ENCODE results near the gene GRM1.

DNA sequence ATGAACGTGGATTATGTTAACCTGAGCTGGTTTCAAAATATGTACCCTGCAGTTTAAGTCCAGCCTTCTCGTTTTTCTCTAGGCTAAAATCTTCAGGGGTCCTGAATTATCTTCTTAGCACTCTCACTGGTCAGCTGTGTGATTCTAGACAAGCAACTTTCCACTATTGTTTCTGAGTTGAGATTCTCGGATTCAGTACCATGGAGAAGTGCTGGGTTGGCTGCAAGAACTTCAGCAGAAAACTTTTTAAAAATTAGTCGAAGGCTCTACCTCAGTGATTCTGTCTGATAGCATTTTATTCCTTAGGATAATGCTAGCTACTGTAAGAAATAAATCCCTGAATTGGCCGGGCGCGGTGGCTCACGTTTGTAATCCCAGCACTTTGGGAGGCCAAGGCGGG is 173.7 kb downstream of the GRM1 start:
- TF ChIP-seq, protein P1, sequence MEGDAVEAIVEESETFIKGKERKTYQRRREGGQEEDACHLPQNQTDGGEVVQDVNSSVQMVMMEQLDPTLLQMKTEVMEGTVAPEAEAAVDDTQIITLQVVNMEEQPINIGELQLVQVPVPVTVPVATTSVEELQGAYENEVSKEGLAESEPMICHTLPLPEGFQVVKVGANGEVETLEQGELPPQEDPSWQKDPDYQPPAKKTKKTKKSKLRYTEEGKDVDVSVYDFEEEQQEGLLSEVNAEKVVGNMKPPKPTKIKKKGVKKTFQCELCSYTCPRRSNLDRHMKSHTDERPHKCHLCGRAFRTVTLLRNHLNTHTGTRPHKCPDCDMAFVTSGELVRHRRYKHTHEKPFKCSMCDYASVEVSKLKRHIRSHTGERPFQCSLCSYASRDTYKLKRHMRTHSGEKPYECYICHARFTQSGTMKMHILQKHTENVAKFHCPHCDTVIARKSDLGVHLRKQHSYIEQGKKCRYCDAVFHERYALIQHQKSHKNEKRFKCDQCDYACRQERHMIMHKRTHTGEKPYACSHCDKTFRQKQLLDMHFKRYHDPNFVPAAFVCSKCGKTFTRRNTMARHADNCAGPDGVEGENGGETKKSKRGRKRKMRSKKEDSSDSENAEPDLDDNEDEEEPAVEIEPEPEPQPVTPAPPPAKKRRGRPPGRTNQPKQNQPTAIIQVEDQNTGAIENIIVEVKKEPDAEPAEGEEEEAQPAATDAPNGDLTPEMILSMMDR (IDR thresholded peaks at IDR 0.05) = no peak
- TF ChIP-seq MAFK (IDR thresholded peaks at IDR 0.05; ENCODE audit: partially characterized antibody) (no peak), POLR2A (IDR thresholded peaks at IDR 0.05; ENCODE audit: low read length) (no peak), SREBF2 (IDR thresholded peaks at IDR 0.05) (no peak), CEBPB (IDR thresholded peaks at IDR 0.05) (no peak), EP300 (IDR thresholded peaks at IDR 0.05) (no peak), EHMT2 (IDR thresholded peaks at IDR 0.05; ENCODE audit: low read depth) (no peak)
- TF ChIP-seq, protein P2, sequence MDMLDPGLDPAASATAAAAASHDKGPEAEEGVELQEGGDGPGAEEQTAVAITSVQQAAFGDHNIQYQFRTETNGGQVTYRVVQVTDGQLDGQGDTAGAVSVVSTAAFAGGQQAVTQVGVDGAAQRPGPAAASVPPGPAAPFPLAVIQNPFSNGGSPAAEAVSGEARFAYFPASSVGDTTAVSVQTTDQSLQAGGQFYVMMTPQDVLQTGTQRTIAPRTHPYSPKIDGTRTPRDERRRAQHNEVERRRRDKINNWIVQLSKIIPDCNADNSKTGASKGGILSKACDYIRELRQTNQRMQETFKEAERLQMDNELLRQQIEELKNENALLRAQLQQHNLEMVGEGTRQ (IDR thresholded peaks at IDR 0.05) = no peak
- TF ChIP-seq, protein P3, sequence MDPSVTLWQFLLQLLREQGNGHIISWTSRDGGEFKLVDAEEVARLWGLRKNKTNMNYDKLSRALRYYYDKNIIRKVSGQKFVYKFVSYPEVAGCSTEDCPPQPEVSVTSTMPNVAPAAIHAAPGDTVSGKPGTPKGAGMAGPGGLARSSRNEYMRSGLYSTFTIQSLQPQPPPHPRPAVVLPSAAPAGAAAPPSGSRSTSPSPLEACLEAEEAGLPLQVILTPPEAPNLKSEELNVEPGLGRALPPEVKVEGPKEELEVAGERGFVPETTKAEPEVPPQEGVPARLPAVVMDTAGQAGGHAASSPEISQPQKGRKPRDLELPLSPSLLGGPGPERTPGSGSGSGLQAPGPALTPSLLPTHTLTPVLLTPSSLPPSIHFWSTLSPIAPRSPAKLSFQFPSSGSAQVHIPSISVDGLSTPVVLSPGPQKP (IDR thresholded peaks at IDR 0.05; ENCODE audit: low read depth, low read length) = no peak
- TF ChIP-seq, protein P4, sequence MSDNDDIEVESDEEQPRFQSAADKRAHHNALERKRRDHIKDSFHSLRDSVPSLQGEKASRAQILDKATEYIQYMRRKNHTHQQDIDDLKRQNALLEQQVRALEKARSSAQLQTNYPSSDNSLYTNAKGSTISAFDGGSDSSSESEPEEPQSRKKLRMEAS (IDR thresholded peaks at IDR 0.05) = no peak

All from A549 (cell line).